SK-N-SH (cell line): ENCODE measurements around the gene MED27. TPM values are rescaled to one million over a fixed set of nuclear protein-coding genes. Genes with fewer than 3 reads are reported as not detected.

Experiments
- CTCF ChIA-PET: fragments of 300-600, 350-600 bp; formaldehyde crosslinking; extraction: SDS; loops from one replicate; lab custom pipeline; 2021; lab: Yijun Ruan, JAX
- POLR2A ChIA-PET: fragments of 350-600 bp; sonication (Branson Sonifier 250); formaldehyde crosslinking; extraction: SDS; loops from one replicate; lab custom pipeline; 2020; ENCODE audit warnings: antibody characterized with exemption, inconsistent platforms; lab: Yijun Ruan, JAX
- DNase-seq: peaks from one replicate; pipeline ENCODE4 v3.0.0; 2012
- H2AFZ ChIP-seq: fragments of 200-600 bp; sonication (generic); 2 replicates; pipeline ENCODE4 v1.8.1; 2016; ENCODE audit warnings: antibody characterized with exemption, mild to moderate bottlenecking, low read depth
- H3F3A ChIP-seq: fragments of 200-600 bp; sonication (generic); replicated peaks from 2 replicates; pipeline ENCODE3; 2016; ENCODE audit warnings: antibody characterized with exemption, mild to moderate bottlenecking; ENCODE audit not compliant: insufficient read depth
- H3K27ac ChIP-seq, 2 experiments: fragments of 200-500 bp in 1 of 2; fragments of 200-600 bp in 1 of 2; sonication (Bioruptor generic) in 1 of 2; sonication (generic), shearing (Covaris generic) in 1 of 2; 2 replicates each; pipeline versions ENCODE4 v1.5.1 to v1.6.1; 2014 to 2016; ENCODE audit warnings: low read depth in 2 of 2, inconsistent platforms in 1 of 2, low read length in 1 of 2, mild to moderate bottlenecking in 1 of 2, mixed read lengths in 1 of 2
- H3K27me3 ChIP-seq: fragments of 200-600 bp; sonication (generic), shearing (Covaris generic); 2 replicates; pipeline ENCODE4 v1.6.1; 2016; ENCODE audit warnings: mixed run types; ENCODE audit not compliant: insufficient read depth
- H3K36me3 ChIP-seq, 2 experiments: fragments of 200-500 bp in 1 of 2; fragments of 200-600 bp in 1 of 2; sonication (Bioruptor generic) in 1 of 2; sonication (generic) in 1 of 2; replicated peaks in 1 of 2; 2 replicates each; pipeline versions ENCODE3 to v1.5.1; 2014 to 2016; ENCODE audit warnings: low read length in 1 of 2, mild to moderate bottlenecking in 1 of 2; ENCODE audit not compliant: insufficient read depth in 2 of 2, control insufficient read depth in 1 of 2
- H3K4me1 ChIP-seq, 2 experiments: fragments of 200-500 bp in 1 of 2; fragments of 200-600 bp in 1 of 2; sonication (Bioruptor generic) in 1 of 2; sonication (generic), shearing (Covaris generic) in 1 of 2; 2 replicates each; pipeline versions ENCODE4 v1.5.1 to v1.6.1; 2014 to 2016; ENCODE audit warnings: low read depth in 1 of 2, low read length in 1 of 2, mixed run types in 1 of 2; ENCODE audit not compliant: insufficient read depth in 2 of 2, control insufficient read depth in 1 of 2
- H3K4me2 ChIP-seq: fragments of 200-600 bp; sonication (generic), shearing (Covaris generic); 2 replicates; pipeline ENCODE4 v1.6.1; 2017; ENCODE audit warnings: mixed run types
- H3K4me3 ChIP-seq, 2 experiments: fragments of 200-500 bp in 1 of 2; fragments of 200-600 bp in 1 of 2; sonication (Bioruptor generic) in 1 of 2; sonication (generic), shearing (Covaris generic) in 1 of 2; 2 replicates each; pipeline versions ENCODE4 v1.5.1 to v1.8.1; 2014 to 2016; ENCODE audit warnings: low read depth in 2 of 2, inconsistent platforms in 1 of 2, low read length in 1 of 2, mild to moderate bottlenecking in 1 of 2, mixed read lengths in 1 of 2, moderate library complexity in 1 of 2
- H3K79me2 ChIP-seq: fragments of 200-600 bp; sonication (generic); 2 replicates; pipeline ENCODE4 v1.8.1; 2017; ENCODE audit warnings: mild to moderate bottlenecking; ENCODE audit not compliant: insufficient read depth
- H3K9ac ChIP-seq: fragments of 200-600 bp; sonication (generic); 2 replicates; pipeline ENCODE4 v1.6.1; 2017; ENCODE audit warnings: mixed run types
- H3K9me2 ChIP-seq: fragments of 200-600 bp; sonication (generic); 2 replicates; pipeline ENCODE4 v1.6.1; 2017; ENCODE audit warnings: mixed run types
- H3K9me3 ChIP-seq: fragments of 200-600 bp; sonication (generic); 2 replicates; pipeline ENCODE4 v1.6.1; 2017; ENCODE audit warnings: mixed run types, mild to moderate bottlenecking, moderate library complexity
- H4K20me1 ChIP-seq: fragments of 200-600 bp; sonication (generic); 2 replicates; pipeline ENCODE4 v1.6.1; 2017; ENCODE audit warnings: mild to moderate bottlenecking, mixed run types; ENCODE audit not compliant: insufficient read depth
- CHD2 ChIP-seq: fragments of 150-350 bp; IDR thresholded peaks from 2 replicates; pipeline ENCODE4 v1.6.1; 2018; ENCODE audit warnings: low read length; ENCODE audit not compliant: partially characterized antibody
- ELF1 ChIP-seq: IDR thresholded peaks from 2 replicates; pipeline ENCODE4 v1.4.0; 2012
- EZH2phosphoT487 ChIP-seq: fragments of 200-600 bp; sonication (generic); IDR thresholded peaks from 2 replicates; pipeline ENCODE4 v1.6.1; 2017; ENCODE audit warnings: low read depth, mixed run types, mild to moderate bottlenecking, antibody characterized with exemption, moderate library complexity, borderline replicate concordance
- FOXJ3 ChIP-seq: sonication (generic); formaldehyde crosslinking; IDR thresholded peaks from 2 replicates; pipeline ENCODE4 v1.5.1; 2020; ENCODE audit warnings: mild to moderate bottlenecking, missing genetic modification reagents
- GATA2 ChIP-seq: sonication (generic); formaldehyde crosslinking; IDR thresholded peaks from 2 replicates; pipeline ENCODE4 v1.5.0; 2020; ENCODE audit warnings: mild to moderate bottlenecking, missing genetic modification reagents
- IRF3 ChIP-seq: fragments of 150-350 bp; IDR thresholded peaks from 2 replicates; pipeline ENCODE4 v1.6.1; 2016; ENCODE audit warnings: mild to moderate bottlenecking, low read depth, low read length
- JUND ChIP-seq: IDR thresholded peaks from 2 replicates; pipeline ENCODE4 v1.4.0; 2012
- MEF2A ChIP-seq: IDR thresholded peaks from 2 replicates; pipeline ENCODE4 v1.4.0; 2012; ENCODE audit warnings: low read depth, borderline replicate concordance
- NFIC ChIP-seq: IDR thresholded peaks from 2 replicates; pipeline ENCODE4 v1.4.0; 2012; ENCODE audit warnings: borderline replicate concordance
- NRF1 ChIP-seq: IDR thresholded peaks from 2 replicates; pipeline ENCODE4 v1.6.1; 2012; ENCODE audit warnings: low read depth, mild to moderate bottlenecking, low read length
- PBX3 ChIP-seq: IDR thresholded peaks from 2 replicates; pipeline ENCODE4; 2012
- POLR2AphosphoS5 ChIP-seq: IDR thresholded peaks from 2 replicates; pipeline ENCODE4 v1.6.1; 2012; ENCODE audit warnings: low read depth, low read length
- RCOR1 ChIP-seq: fragments of 150-350 bp; IDR thresholded peaks from 2 replicates; pipeline ENCODE4 v1.6.1; 2017; ENCODE audit warnings: antibody characterized with exemption, low read length
- RFX5 ChIP-seq: IDR thresholded peaks from 2 replicates; pipeline ENCODE4 v1.6.1; 2012; ENCODE audit warnings: mild to moderate bottlenecking, improper control_type of control experiment, low read length
- RXRA ChIP-seq: IDR thresholded peaks from 2 replicates; pipeline ENCODE4 v1.4.0; 2012; ENCODE audit warnings: low read depth, mild to moderate bottlenecking, borderline replicate concordance
- SIN3A ChIP-seq: IDR thresholded peaks from 2 replicates; pipeline ENCODE4 v1.6.1; 2012; ENCODE audit warnings: low read depth, mild to moderate bottlenecking, low read length, moderate library complexity, borderline replicate concordance
- TAF1 ChIP-seq: IDR thresholded peaks from 2 replicates; pipeline ENCODE4 v1.6.1; 2012; ENCODE audit warnings: low read depth, mild to moderate bottlenecking, low read length, moderate library complexity, borderline replicate concordance
- TCF12 ChIP-seq: IDR thresholded peaks from 2 replicates; pipeline ENCODE4 v1.4.0; 2012
- TEAD4 ChIP-seq: IDR thresholded peaks from 2 replicates; pipeline ENCODE4 v1.4.0; 2012; ENCODE audit warnings: mild to moderate bottlenecking, borderline replicate concordance; ENCODE audit not compliant: insufficient read depth
- USF2 ChIP-seq: fragments of 150-350 bp; IDR thresholded peaks from 2 replicates; pipeline ENCODE4 v1.6.1; 2017; ENCODE audit warnings: antibody characterized with exemption, low read length, low read depth, borderline replicate concordance
- YY1 ChIP-seq: IDR thresholded peaks from 2 replicates; pipeline ENCODE4 v1.4.0; 2012; ENCODE audit warnings: low read depth, mild to moderate bottlenecking
- WGBS: methylation state at CpG from one replicate; pipeline ENCODE4 v1.1.6; 2017; ENCODE audit warnings: low lambda C conversion rate; 5-methylcytosine and 5-hydroxymethylcytosine counted together
- polyA plus RNA-seq, 3 experiments: library from polyadenylated mRNA; depleted of rRNA; stranded (reverse); fragments of >200 nt; gene quantifications; 2 replicates each; pipeline ENCODE4 v1.2.3, GENCODE V29; 2012
- TF ChIP-seq, protein P1 (sequence below): IDR thresholded peaks from 2 replicates; pipeline ENCODE4 v1.4.0; 2012; ENCODE audit warnings: low read depth
- TF ChIP-seq, protein P2 (sequence below): IDR thresholded peaks from 2 replicates; pipeline ENCODE4 v1.4.0; 2012; ENCODE audit warnings: low read depth, borderline replicate concordance

The MED27 gene
- polyA plus RNA-seq, 1 of the 3 experiments (the other 2 are of a cell fraction), result 35.0 TPM

DNA sequence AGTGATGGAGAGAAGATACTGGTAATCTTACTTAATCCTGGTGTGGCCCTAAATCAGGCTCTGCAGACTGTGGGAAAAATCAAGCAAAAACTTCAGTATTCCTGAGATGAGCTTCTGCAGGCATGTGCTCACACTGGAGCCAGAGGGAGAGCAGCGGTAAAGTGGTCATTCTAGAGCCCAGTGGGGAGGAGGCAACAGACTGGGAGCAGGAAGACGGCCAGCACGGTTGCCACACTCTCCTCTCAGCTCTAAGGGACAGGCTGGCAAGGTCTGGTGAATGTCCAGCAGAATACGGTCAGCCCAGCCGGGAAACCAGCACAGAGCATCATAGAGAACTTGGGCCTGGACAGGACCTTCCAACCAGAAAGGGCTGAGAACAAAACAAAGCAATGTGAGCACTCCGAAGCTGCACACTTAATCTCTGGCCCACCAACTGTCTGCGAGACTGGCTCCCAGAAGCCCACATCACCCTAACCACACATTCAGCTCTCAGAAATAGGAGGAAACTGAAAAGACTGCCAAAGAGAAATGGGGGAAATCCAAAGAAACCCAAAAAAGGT is 30.3 kb downstream of the MED27 start:
- Histone ChIP-seq H4K20me1 (peaks cover 4% of the 10 kb centered on the region), H3K9me3 (no peaks in the 10 kb centered on the region), H3K79me2 (peaks cover 50% of the 10 kb centered on the region), H3K27ac (no peak overlapping the region), H3K36me3 (no peaks in the 10 kb centered on the region), H3K4me1 (peaks cover 7% of the 10 kb centered on the region in 2 experiments), H3K27me3 (no peaks in the 10 kb centered on the region), H3K4me3 (no peak overlapping the region), H3K9ac (no peak overlapping the region), H3K4me2 (no peak overlapping the region), H2AFZ (no peak overlapping the region), H3F3A (no peaks in the 10 kb centered on the region), H3K9me2 (no peaks in the 10 kb centered on the region; the same call in 1 of the 2 replicates)
- TF ChIP-seq NFIC (no peak), RXRA (no peak), RCOR1 (no peak), POLR2AphosphoS5 (no peak), GATA2 (CRISPR knock-in tag) (no peak), TEAD4 (no peak), SIN3A (no peak), YY1 (no peak), TAF1 (no peak), MEF2A (no peak), JUND (no peak), TCF12 (no peak), CHD2 (no peak), ELF1 (no peak), EZH2phosphoT487 (no peak), FOXJ3 (CRISPR knock-in tag) (no peak)
- TF ChIP-seq, protein P1, sequence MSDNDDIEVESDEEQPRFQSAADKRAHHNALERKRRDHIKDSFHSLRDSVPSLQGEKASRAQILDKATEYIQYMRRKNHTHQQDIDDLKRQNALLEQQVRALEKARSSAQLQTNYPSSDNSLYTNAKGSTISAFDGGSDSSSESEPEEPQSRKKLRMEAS, result no peak
- TF ChIP-seq, protein P2, sequence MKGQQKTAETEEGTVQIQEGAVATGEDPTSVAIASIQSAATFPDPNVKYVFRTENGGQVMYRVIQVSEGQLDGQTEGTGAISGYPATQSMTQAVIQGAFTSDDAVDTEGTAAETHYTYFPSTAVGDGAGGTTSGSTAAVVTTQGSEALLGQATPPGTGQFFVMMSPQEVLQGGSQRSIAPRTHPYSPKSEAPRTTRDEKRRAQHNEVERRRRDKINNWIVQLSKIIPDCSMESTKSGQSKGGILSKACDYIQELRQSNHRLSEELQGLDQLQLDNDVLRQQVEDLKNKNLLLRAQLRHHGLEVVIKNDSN, result no peak
- ChIA-PET POLR2A (interaction anchor here (0.8 kb wide), 1 partner anchor 215 kb away, joined by 3 read pairs; no protein-coding TSS in a partner anchor), CTCF (interaction anchor here (0.6 to 1.0 kb wide), 2 partner anchors 109 to 187 kb away, joined by 3 read pairs; no protein-coding TSS in a partner anchor)
- no peak for DNase-seq
- 93% methylated on average over 5 of the region's 7 CpGs for WGBS

DNA sequence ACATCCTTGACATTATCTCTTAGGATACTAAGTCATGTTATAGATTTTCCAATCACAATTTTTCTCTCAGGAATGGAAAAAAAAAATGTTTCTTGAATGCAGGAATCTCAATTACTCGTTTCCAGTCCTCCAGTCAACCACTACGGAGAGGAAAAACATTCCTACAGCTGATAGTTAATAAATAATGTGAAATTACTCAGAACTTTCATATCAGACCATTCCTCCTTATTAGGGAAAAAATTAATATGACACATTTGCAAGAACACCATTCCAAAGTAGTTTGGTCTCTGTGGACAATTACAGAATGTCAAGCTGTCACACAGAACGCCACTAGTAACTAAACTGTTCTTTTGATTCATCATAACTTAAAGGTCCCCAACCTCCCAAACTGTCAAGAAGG is 31.5 kb downstream of the MED27 start:
- Histone ChIP-seq H3K79me2 (peaks cover 59% of the 10 kb centered on the region), H3K27ac (no peak overlapping the region), H4K20me1 (no peaks in the 10 kb centered on the region), H3K9me2 (no peaks in the 10 kb centered on the region; the same call in 1 of the 2 replicates), H3K4me2 (no peak overlapping the region), H3F3A (peaks cover 4% of the 10 kb centered on the region), H3K9me3 (no peaks in the 10 kb centered on the region), H2AFZ (no peak overlapping the region), H3K4me3 (no peak overlapping the region), H3K36me3 (no peaks in the 10 kb centered on the region), H3K9ac (no peak overlapping the region), H3K4me1 (peaks cover 15 to 19% of the 10 kb centered on the region in 2 experiments), H3K27me3 (no peaks in the 10 kb centered on the region)
- WGBS, result 77% methylated on average over 3 of the region's 3 CpGs
- POLR2A ChIA-PET, result no interaction called here
- TF ChIP-seq ELF1 (no peak), NFIC (no peak), PBX3 (no peak), RXRA (no peak), MEF2A (no peak), GATA2 (CRISPR knock-in tag) (no peak), NRF1 (no peak), IRF3 (no peak), RFX5 (no peak), FOXJ3 (CRISPR knock-in tag) (no peak), USF2 (no peak)
- TF ChIP-seq, protein P1, result no peak
- no peak for DNase-seq
- CTCF ChIA-PET, result interaction anchor here (0.9 to 1.5 kb wide), 2 partner anchors 11 to 188 kb away, joined by 3 to 4 read pairs; no protein-coding TSS in a partner anchor
